HuH-7 (cell line): ENCODE results near the gene ITIH2.
"Not testable (repeated sequence)": the region's sequence is repeated elsewhere in the genome, so short reads cannot be mapped to it uniquely, and the experiment has no call there.

ENCODE experiments used
- DNase-seq: peaks from one replicate; pipeline ENCODE4 v3.0.0; 2011; ENCODE audit warnings: low spot score

ITIH2 gene

DNA sequence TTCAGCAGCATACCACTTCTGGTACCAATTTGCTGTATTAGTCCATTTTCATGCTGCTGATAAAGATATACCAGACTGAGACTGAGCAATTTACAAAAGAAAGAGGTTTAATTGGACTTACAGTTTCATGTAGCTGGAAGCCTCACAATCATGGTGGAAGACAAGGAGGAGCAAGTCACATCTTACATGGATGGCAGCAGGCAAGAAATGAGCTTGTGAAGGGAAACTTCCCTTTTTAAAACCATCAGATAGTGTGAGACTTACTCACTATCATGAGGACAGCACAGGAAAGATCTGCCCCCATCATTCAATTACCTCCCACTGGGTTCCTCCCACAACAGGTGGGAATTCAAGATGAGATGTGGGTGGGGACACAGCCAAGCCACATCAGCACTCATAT, 9.9 kb upstream of the ITIH2 start:
- not testable (repeated sequence) for DNase-seq

GRCh38 chr10:7696545-7696944, 6.6 kb upstream of the ITIH2 start:
- DNase-seq: no peak

GRCh38 chr10:7697426-7697825, 5.7 kb upstream of the ITIH2 start:
- DNase-seq: no peak

- DNase-seq: peak; percentile 62
Measured at GRCh38 chr10:7700577-7701125, 2.5 kb upstream of the ITIH2 start.

DNA sequence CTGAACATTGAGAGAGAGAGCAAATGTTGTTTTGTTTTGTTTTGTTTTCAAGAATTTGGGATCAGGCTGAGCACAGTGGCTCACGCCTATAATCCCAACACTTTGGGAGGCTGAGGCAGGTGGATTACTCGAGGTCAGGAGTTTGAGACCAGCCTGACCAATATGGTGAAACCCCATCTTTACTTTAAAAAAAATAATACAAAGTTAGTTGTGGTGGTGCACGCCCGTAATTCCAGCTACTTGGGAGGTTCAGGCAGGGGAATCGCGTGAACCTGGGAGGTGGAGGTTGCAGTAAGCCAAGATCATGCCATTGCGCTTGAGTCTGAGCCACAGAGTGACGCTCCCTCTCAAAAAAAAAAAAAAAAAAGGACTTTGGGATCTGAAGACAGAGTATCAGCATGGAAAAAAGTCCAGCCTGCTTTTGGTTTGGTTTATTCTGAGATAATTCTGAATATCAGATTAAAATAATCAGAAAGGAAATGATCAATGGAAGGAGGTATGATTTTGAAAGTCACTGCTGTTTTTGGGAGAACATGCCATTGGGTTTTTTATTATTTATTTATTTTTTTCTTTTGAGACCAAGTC, 1.9 kb upstream of the ITIH2 start:
- DNase-seq: no peak

GRCh38 chr10:7702288-7702812, 766 bp upstream of the ITIH2 start:
- DNase-seq: no peak

DNA sequence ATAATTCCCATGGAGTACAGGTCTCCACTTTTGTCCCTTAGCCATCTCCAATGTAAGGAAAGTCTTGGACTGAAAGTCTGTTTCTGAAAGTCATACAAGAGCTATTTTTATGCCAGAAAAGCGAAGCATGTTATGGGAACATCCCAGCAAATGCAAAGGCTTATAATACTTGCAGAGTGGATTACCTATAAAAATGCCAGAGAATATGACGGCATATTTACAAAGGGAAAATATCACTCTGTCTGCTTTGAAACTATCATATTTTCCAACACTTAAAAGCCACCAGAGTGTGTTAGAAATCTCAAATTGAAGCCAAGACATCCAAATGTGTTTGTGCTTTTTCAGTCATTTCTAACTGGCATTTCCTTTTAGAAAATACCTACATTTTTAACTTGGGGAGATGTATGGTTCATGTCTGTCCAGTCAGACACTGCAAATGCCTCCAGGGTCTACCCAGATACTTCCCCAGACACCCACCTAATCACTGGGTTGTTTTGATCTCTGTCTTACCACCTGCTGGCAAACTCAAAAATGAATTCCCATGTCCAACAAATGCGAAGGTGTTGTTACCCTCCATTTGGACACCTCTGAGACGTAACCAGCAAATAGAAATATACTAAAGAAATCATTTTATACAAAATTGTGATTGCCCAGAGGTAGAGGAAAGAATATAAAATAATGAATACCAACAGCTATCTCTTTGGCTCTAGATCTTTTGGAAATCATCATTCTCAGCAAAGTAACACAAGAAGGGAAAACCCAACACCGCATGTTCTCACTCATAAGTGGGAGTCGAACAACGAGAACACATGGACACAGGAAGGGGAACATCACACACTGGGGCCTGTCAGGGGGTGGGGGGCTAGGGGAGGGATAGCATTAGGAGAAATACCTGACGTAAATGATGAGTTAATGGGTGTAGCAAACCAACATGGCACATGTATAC, 1.2 kb downstream of the ITIH2 start:
- DNase-seq: no peak

DNA sequence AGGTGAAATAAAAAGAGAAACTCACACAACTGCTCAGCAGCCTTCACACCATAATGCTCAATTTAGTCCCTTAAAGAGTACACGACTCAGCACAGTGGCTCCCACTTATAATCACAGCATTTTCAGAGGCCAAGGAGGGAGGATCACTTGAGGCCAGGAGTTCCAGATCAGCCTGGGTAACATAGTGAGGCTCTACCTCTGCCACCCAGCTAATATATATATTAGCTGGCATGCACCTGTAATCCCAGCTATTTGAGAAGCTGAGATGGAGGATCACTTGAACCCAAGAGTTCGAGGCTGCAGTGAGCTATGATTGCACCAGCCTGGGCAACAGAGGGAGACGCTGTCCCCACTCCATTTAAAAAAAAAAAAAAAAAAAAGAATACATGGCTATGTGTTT, 2.2 kb downstream of the ITIH2 start:
- no peak for DNase-seq

DNA sequence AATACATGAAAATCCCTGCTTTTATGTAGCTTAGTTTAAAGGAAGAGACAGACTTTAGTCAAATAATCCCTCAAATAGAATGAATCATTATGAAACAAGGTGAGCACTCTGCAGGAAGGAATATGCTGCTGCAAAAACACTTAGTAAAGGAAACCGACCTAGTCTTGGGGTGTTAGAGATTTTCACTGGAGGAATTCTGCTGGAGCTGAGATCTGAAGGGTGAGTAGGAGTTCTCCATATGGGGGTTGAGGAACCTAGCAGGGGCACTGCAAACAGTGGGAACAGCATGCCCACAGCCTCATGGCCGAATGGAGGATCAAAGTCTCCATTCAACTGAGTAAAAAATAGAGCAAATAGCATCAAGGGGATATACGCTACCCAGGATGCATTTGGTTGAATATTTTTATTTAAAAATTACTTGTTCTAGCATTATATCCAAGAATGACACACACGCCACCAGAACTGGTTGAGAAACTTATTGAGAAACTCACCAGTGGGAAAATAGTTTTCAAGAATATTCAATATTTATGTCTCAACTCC, 3.5 kb downstream of the ITIH2 start:
- DNase-seq: no peak

GRCh38 chr10:7707102-7707501, 4.0 kb downstream of the ITIH2 start:
- DNase-seq: peak; percentile 63

DNA sequence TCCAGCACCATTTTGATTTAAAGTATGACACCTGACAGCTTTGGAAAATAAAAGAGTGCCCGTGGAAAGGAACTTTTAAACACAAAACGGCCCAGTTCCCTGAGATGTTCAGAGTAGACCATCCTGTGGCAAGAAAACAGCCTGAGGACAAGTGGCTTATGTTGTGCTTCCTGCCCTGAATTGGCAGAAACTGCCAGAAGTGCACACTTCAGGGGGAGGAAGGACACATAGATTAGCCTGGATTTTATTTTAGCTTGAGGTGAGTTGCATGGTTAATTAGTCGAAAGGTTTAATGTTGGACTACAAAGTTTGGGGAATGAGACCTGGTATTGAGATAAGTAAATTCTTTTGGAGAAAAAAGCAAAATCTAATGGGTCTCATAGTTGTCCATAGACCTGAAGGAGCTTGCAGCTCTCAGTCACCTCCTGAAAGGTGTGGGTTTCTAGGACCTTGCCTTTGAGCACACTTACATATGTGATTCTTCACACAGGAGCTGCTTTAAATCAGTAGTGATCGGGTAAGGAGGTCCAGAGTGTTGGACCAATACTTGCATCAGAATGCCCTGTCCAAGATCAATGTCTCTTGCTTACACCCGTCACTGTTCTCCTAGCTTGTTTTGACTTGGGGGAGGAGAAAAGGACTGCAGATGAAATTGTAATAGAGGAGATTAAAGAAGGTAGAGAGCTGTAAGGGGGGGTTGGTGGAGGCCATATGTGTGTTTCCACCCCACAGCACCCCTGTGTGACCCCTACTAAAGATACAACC, 4.9 kb downstream of the ITIH2 start:
- DNase-seq: no peak

DNA sequence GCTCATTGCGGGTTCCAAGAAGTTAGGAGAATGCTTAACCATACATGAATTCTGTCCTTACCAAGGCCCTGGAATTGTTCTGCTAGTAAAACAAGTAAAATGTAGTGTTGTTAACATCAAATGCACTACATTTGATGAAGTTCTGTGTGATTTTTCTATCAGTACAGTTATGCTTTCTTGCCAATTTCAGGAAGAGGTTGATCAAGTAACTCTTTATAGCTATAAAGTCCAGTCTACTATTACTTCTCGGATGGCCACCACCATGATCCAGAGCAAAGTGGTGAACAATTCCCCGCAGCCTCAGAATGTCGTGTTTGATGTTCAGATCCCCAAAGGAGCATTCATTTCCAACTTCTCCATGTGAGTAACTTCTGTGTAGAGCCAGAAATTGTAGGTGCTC, 5.7 kb downstream of the ITIH2 start:
- DNase-seq: no peak

DNA sequence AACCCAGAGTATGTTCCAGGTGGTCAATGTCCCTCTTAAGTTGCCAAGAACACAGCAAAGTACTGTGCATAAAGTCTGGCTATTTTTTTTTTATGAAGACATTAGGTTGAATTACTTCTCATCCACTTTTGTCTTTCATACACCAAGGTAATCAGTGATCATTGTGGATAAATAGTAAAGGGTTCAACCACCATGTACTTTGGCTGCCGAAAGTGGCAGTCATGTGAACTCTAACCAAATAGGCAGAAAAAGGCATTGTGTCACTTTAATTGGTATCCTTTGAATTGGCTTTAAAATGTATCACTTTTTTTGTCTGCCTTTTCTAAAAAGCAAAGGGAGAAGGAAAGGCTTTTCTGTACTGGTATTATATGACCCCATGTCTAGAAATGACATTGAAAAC, 7.3 kb downstream of the ITIH2 start:
- no peak for DNase-seq

DNA sequence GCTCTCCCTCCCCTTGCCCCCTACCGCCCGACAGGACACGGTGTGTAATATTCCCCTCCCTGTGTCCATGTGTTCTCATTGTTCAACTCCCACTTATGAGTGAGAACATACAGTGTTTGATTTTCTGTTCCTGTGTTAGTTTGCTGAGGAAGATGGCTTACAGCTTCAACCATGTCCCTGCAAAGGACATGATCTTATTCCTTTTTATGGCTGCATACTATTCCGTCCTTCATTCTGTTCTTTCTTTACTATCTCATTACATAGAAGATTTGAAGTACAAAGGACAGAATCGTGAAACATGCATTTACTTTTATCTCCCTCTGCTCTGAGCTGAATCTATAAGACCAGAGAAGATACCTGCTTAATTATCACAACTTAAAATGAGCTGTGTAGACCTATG, 8.0 kb downstream of the ITIH2 start:
- DNase-seq: not testable (repeated sequence)

DNA sequence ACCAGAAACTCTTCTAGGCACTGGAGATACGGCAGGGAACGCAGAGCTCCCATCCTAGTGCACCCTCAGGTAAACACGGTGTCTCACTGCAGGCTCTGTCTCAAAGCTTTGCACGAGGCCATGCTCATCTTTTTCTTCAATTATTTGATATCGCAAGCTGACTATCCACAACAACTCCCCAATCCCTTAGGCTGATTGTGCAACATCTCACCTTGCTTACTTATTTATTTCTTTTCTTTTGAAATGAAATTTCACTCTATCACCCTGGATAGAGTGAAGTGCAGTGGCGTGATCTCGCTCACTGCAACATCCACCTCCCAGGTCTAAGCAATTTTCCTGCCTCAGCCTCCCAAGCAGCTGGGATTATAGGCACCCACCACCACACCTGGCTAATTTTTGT, 12.4 kb downstream of the ITIH2 start:
- DNase-seq: no peak

- DNase-seq: no peak
Measured at GRCh38 chr10:7717767-7718166, 14.7 kb downstream of the ITIH2 start.

DNA sequence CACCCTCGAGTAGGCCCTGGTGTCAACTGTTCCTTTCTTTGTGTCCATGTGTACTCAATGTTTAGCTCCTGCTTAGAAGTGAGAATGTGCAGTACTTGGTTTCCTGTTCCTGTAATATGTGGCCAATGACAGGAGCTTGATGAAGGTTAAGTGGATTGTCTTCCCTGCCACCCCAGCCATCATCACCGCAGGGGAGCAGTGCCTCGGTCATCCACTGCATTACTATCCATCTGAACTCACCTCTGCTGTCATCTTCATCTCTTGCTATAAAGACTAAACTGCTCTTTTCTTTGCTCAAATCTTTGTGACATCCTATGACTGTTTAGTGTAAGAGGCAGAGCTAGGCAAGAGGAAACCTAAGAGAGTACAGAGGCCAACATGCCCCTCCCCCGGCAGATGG, 15.6 kb downstream of the ITIH2 start:
- no peak for DNase-seq

DNA sequence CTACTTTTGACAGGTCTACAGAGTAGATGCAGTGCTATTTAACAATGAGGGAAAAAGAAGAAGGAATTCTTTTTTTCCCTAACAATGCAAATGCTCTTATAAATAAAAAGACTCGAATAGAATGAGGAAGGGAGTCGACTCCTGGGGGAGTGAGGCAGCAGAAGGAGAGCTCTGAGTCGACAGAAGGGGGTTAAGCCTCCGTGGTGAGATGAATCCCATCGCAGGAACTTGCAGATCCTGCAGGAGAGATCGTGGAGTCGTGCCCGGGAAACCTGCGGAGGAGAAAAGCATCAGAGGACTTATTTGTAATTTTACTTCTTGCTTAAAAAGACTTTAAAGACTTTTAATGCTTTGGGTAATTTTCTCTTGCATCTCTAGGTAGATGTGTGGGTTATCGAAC, 17.4 kb downstream of the ITIH2 start:
- DNase-seq: no peak

GRCh38 chr10:7722927-7723529, 19.9 kb downstream of the ITIH2 start:
- DNase-seq: no peak

- no peak for DNase-seq
Measured at GRCh38 chr10:7734821-7735220, 31.7 kb downstream of the ITIH2 start.

- DNase-seq: no peak
Measured at GRCh38 chr10:7738536-7739407, 35.7 kb downstream of the ITIH2 start.
